HFFc6 (cell line): Measurements from ENCODE around the gene ELMO1. TPM values are rescaled to one million over a fixed set of nuclear protein-coding genes. Genes with fewer than 3 reads are reported as not detected.

ENCODE experiments used
- DNase-seq: peaks from one replicate; pipeline ENCODE4 v3.0.0-alpha.2; 2018
- H3K27ac Mint-ChIP-seq: 2 replicates; pipeline ENCODE4 v1.8.0; 2020; ENCODE audit warnings: mild to moderate bottlenecking, mixed read lengths
- H3K27me3 Mint-ChIP-seq: 2 replicates; pipeline ENCODE4 v1.8.0; 2021; ENCODE audit warnings: mild to moderate bottlenecking, moderate library complexity, mixed read lengths; ENCODE audit not compliant: insufficient read depth
- H3K36me3 Mint-ChIP-seq: 2 replicates; pipeline ENCODE4 v1.8.0; 2021; ENCODE audit warnings: low read depth, mixed read lengths
- H3K4me1 Mint-ChIP-seq: 2 replicates; pipeline ENCODE4 v1.8.0; 2020; ENCODE audit warnings: low read depth, mixed read lengths
- H3K4me3 Mint-ChIP-seq: 2 replicates; pipeline ENCODE4 v1.8.0; 2020; ENCODE audit warnings: mild to moderate bottlenecking, moderate library complexity, mixed read lengths
- H3K9me3 Mint-ChIP-seq: 2 replicates; pipeline ENCODE4 v1.8.0; 2020; ENCODE audit warnings: mild to moderate bottlenecking, mixed read lengths
- total RNA-seq, 6 experiments: library from RNA; stranded (reverse); fragmentation: NEBNext Ultra II Directional; extraction: Animal tissue kit (Norgen Biotek cat#: 25700); gene quantifications; 2 replicates in 1 of 6; 3 replicates in 5 of 6; pipeline ENCODE4 v1.2.3, GENCODE V29; 2021
- TF ChIP-seq, protein P1 (sequence below): fragments of 200-600 bp; sonication (generic); IDR thresholded peaks from 2 replicates; pipeline ENCODE4 v1.5.0; 2021; ENCODE audit warnings: antibody characterized with exemption, mild to moderate bottlenecking

Gene ELMO1
- total RNA-seq, 6 experiments from 2014 or later = not detected

DNA sequence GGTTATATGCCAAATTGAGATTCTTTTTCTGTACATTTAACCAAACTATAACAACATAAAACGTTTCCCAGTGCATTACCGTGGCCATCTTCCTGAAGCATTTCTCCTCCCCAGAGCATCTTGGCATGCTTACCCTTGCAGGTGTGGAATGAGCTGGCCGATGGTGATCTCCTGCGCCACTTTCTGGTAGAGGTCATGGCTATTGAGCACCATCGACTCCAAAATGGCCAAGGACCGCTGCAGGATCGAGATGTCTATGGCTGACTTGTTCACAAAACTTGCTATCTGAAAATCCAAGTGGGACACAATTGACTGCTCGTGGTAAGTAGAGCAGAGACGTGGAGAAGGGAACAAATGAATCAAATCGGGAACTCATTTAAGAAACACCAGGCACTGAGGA lies 223.9 kb downstream of the ELMO1 start:
- H3K4me1 Mint-ChIP-seq = no peaks in the 10 kb centered on the region
- no peak overlapping the region for H3K27ac Mint-ChIP-seq
- DNase-seq = no peak
- H3K9me3 Mint-ChIP-seq = 0 out of 2 replicates have a peak, but pooled peaks cover 13% of the 10 kb centered on the region
- no peaks in the 10 kb centered on the region for H3K36me3 Mint-ChIP-seq
- no peak overlapping the region for H3K4me3 Mint-ChIP-seq
- H3K27me3 Mint-ChIP-seq = no peaks in the 10 kb centered on the region
- TF ChIP-seq, protein P1, sequence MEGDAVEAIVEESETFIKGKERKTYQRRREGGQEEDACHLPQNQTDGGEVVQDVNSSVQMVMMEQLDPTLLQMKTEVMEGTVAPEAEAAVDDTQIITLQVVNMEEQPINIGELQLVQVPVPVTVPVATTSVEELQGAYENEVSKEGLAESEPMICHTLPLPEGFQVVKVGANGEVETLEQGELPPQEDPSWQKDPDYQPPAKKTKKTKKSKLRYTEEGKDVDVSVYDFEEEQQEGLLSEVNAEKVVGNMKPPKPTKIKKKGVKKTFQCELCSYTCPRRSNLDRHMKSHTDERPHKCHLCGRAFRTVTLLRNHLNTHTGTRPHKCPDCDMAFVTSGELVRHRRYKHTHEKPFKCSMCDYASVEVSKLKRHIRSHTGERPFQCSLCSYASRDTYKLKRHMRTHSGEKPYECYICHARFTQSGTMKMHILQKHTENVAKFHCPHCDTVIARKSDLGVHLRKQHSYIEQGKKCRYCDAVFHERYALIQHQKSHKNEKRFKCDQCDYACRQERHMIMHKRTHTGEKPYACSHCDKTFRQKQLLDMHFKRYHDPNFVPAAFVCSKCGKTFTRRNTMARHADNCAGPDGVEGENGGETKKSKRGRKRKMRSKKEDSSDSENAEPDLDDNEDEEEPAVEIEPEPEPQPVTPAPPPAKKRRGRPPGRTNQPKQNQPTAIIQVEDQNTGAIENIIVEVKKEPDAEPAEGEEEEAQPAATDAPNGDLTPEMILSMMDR = no peak

DNA sequence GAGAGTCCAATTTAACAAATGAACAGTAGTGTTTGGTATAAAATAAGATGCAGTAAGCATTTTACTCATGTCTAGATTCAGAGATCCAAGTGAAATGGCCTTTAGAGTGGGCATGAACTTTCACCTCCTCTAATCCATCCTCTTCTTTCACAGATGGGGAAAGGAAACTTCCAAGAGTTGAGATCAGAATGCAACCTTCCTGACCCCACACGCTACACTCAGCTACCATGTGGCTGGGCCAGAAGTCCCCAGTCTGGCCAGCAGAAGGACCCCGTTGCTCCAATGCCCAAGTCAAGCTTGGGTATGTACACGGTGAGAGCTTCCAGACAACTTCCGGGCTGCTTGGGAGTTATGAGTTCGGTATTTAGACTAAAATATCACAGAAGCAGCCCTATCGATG lies 228.0 kb downstream of the ELMO1 start:
- TF ChIP-seq, protein P1 = no peak
- H3K4me1 Mint-ChIP-seq = no peaks in the 10 kb centered on the region
- peaks cover 14% of the 10 kb centered on the region; the same call in 1 of the 2 replicates for H3K9me3 Mint-ChIP-seq
- no peak overlapping the region for H3K27ac Mint-ChIP-seq
- H3K4me3 Mint-ChIP-seq = no peak overlapping the region
- no peaks in the 10 kb centered on the region; the same call in 1 of the 2 replicates for H3K27me3 Mint-ChIP-seq
- H3K36me3 Mint-ChIP-seq = no peaks in the 10 kb centered on the region
- DNase-seq = no peak

GRCh38 chr7:37218956-37219355 lies 229.7 kb downstream of the ELMO1 start:
- Mint-ChIP-seq H3K9me3 (peaks cover 14% of the 10 kb centered on the region; the same call in 1 of the 2 replicates), H3K4me3 (no peak overlapping the region), H3K36me3 (no peaks in the 10 kb centered on the region), H3K4me1 (no peaks in the 10 kb centered on the region), H3K27ac (no peak overlapping the region), H3K27me3 (no peaks in the 10 kb centered on the region; the same call in 1 of the 2 replicates)
- TF ChIP-seq, protein P1 = no peak
- no peak for DNase-seq

- DNase-seq = no peak
- Mint-ChIP-seq H3K27ac (no peak overlapping the region), H3K27me3 (no peaks in the 10 kb centered on the region; the same call in 1 of the 2 replicates), H3K4me1 (no peaks in the 10 kb centered on the region), H3K36me3 (no peaks in the 10 kb centered on the region), H3K9me3 (peaks cover 7% of the 10 kb centered on the region; the same call in 1 of the 2 replicates), H3K4me3 (no peak overlapping the region)
- TF ChIP-seq, protein P1 = no peak
Observed at GRCh38 chr7:37216923-37217322, 231.7 kb downstream of the ELMO1 start.

GRCh38 chr7:37216156-37216852 lies 232.4 kb downstream of the ELMO1 start:
- DNase-seq = no peak
- Mint-ChIP-seq H3K27ac (no peak overlapping the region), H3K4me1 (no peaks in the 10 kb centered on the region; the same call in 1 of the 2 replicates), H3K36me3 (no peaks in the 10 kb centered on the region), H3K27me3 (peaks cover 1% of the 10 kb centered on the region; the same call in 1 of the 2 replicates), H3K4me3 (no peak overlapping the region), H3K9me3 (peaks cover 6% of the 10 kb centered on the region; the same call in 1 of the 2 replicates)
- TF ChIP-seq, protein P1 = no peak
